T follicular helper cell (primary cell): ENCODE data around the gene ACSM2B.
"Not testable (repeated sequence)": the region's sequence is repeated elsewhere in the genome, so short reads cannot be mapped to it uniquely, and the experiment has no call there.

Experiments used
- DNase-seq: peaks from one replicate; pipeline ENCODE4 v3.0.0-alpha.2; 2020; ENCODE audit warnings: low read depth

Gene ACSM2B

GRCh38 chr16:20532284-20532792, 43.8 kb downstream of the ACSM2B start:
- not testable (repeated sequence) for DNase-seq

- DNase-seq: not testable (repeated sequence)
Measured at GRCh38 chr16:20531795-20532194, 44.4 kb downstream of the ACSM2B start.

- no peak for DNase-seq
Measured at GRCh38 chr16:20520103-20520502, 56.1 kb downstream of the ACSM2B start.

- DNase-seq: no peak
Measured at GRCh38 chr16:20519231-20519630, 56.9 kb downstream of the ACSM2B start.

GRCh38 chr16:20517149-20517548, 59.0 kb downstream of the ACSM2B start:
- no peak for DNase-seq

GRCh38 chr16:20515688-20516090, 60.5 kb downstream of the ACSM2B start:
- no peak for DNase-seq

- DNase-seq: no peak
Measured at GRCh38 chr16:20510323-20510722, 65.8 kb downstream of the ACSM2B start.

GRCh38 chr16:20507280-20507679, 68.9 kb downstream of the ACSM2B start:
- no peak for DNase-seq

- DNase-seq: no peak
Measured at GRCh38 chr16:20504418-20504817, 71.7 kb downstream of the ACSM2B start.

- not testable (repeated sequence) for DNase-seq
Measured at GRCh38 chr16:20491448-20491847, 84.7 kb downstream of the ACSM2B start.

GRCh38 chr16:20490994-20491393, 85.2 kb downstream of the ACSM2B start:
- not testable (repeated sequence) for DNase-seq
